ENCODE results near the gene AFF3.

- TF ChIP-seq SPI1 (IDR thresholded peaks at IDR 0.05; ENCODE audit: borderline replicate concordance, insufficient read depth, low read depth, low read length) (no peak), BMI1 (IDR thresholded peaks at IDR 0.05; ENCODE audit: borderline replicate concordance) (no peak), CTCF (IDR thresholded peaks at IDR 0.05 in 2 of 3, conservative IDR thresholded peaks at IDR 0.05 in 1 of 3; ENCODE audit: control insufficient read depth in 2 of 3, extremely low read depth in 1 of 3, insufficient read depth in 1 of 3, low read depth in 3 of 3, low read length in 3 of 3) (no peak), POLR2A (IDR thresholded peaks at IDR 0.05; ENCODE audit: low read depth, low read length) (no peak)
Measured at GRCh38 chr2:99555404-99555803, 587.0 kb downstream of the AFF3 start.

Data from GM12878 (cell line).